Measurements from ENCODE around the gene WNT7A.

The WNT7A gene

DNA sequence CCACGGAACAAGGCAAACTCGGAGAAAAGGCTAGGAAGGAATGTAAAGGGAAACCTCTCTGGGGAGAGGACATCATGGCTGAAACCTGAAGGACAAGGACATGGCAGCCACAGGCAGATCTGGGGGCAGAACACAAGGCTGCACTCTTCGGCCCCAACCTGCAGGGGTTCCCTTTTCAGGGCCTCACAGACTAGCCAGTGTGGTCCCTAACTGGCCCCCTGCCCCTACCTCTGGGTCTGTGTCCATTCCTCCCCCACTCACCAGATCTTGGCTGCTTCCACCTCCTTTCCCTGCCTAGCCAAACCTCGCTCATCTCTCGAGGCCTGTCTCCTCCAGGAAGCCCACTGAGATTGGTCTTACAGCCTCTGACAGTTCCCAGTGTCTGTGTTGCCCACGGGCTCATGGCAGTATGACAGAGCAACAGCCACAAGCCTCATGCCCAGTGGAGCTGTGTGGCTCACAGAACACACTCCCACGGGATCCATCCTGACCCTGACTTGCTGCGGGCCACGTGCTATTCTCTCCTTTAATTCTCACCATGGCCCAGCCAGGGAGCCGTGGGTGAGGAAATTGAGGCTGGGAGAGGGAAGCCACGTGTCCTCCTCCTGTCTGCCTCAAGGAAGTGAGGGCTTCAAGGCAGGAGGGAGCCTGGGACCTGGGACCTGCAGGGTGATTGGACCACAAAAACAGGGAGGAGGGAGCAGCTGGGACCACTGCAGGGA lies 26.5 kb downstream of the WNT7A start:
- Histone ChIP-seq H3K9me3 (ENCODE audit: severe bottlenecking) (no peaks in the 10 kb centered on the region), H3K4me1 (ENCODE audit: insufficient read depth, poor library complexity, severe bottlenecking) (peaks cover 71% of the 10 kb centered on the region), H3K4me3 (ENCODE audit: severe bottlenecking) (no peak overlapping the region), H3K27ac (ENCODE audit: poor library complexity, severe bottlenecking) (peak overlapping the region; percentile 98), H3K27me3 (ENCODE audit: insufficient read depth, poor library complexity, severe bottlenecking) (no peaks in the 10 kb centered on the region), H3K36me3 (ENCODE audit: low read depth) (peaks cover 34% of the 10 kb centered on the region)
- DNase-seq (ENCODE audit: low spot score), result no peak
- TF ChIP-seq, protein P1, sequence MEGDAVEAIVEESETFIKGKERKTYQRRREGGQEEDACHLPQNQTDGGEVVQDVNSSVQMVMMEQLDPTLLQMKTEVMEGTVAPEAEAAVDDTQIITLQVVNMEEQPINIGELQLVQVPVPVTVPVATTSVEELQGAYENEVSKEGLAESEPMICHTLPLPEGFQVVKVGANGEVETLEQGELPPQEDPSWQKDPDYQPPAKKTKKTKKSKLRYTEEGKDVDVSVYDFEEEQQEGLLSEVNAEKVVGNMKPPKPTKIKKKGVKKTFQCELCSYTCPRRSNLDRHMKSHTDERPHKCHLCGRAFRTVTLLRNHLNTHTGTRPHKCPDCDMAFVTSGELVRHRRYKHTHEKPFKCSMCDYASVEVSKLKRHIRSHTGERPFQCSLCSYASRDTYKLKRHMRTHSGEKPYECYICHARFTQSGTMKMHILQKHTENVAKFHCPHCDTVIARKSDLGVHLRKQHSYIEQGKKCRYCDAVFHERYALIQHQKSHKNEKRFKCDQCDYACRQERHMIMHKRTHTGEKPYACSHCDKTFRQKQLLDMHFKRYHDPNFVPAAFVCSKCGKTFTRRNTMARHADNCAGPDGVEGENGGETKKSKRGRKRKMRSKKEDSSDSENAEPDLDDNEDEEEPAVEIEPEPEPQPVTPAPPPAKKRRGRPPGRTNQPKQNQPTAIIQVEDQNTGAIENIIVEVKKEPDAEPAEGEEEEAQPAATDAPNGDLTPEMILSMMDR (IDR thresholded peaks at IDR 0.05; ENCODE audit: poor library complexity, severe bottlenecking), result no peak
- ATAC-seq (ENCODE audit: low read depth), result no peak

- ATAC-seq (ENCODE audit: low read depth) (peak; percentile 39), DNase-seq (ENCODE audit: low spot score) (no peak)
- TF ChIP-seq, protein P1 (IDR thresholded peaks at IDR 0.05; ENCODE audit: poor library complexity, severe bottlenecking), result no peak
- Histone ChIP-seq H3K9me3 (ENCODE audit: severe bottlenecking) (no peaks in the 10 kb centered on the region), H3K27ac (ENCODE audit: poor library complexity, severe bottlenecking) (peak overlapping the region; percentile 98), H3K27me3 (ENCODE audit: insufficient read depth, poor library complexity, severe bottlenecking) (no peaks in the 10 kb centered on the region), H3K4me3 (ENCODE audit: severe bottlenecking) (no peak overlapping the region), H3K36me3 (ENCODE audit: low read depth) (peaks cover 34% of the 10 kb centered on the region), H3K4me1 (ENCODE audit: insufficient read depth, poor library complexity, severe bottlenecking) (peaks cover 70% of the 10 kb centered on the region)
These were observed 27.2 kb downstream of the WNT7A start for GRCh38 chr3:13852638-13853009.

DNA sequence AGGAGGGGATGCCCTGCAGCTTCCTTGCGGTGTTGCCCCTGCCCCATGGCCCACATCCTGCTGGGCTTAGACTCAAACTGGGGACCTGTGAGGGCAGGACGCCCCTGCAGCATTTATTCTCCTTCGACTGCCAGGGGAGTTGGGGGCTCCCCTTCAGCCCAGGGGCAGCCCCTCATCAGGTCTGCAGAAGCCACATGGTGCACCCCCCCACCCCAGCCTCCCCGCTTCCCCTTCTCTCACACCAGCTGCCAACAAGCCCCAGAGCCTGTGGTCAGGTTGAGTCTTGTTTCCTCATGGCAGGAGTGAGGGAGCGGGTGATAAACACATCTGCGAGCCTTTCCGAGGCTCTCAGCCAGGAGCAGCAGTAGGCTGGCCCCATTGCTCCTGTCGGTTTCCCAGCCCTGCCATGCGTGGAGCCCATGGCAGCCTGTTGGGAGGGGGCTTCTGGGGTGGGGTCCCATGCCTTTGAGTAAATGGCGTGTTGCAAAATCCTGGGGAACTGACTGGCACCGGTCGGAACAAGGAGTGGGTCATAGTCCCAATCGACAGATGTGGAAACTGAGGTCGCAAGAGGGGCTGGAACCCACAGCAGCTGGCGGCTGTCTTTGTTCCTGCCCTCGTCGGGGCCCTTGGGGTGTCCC lies 27.8 kb downstream of the WNT7A start:
- H3K4me1 ChIP-seq (ENCODE audit: insufficient read depth, poor library complexity, severe bottlenecking), result peaks cover 65% of the 10 kb centered on the region

DNA sequence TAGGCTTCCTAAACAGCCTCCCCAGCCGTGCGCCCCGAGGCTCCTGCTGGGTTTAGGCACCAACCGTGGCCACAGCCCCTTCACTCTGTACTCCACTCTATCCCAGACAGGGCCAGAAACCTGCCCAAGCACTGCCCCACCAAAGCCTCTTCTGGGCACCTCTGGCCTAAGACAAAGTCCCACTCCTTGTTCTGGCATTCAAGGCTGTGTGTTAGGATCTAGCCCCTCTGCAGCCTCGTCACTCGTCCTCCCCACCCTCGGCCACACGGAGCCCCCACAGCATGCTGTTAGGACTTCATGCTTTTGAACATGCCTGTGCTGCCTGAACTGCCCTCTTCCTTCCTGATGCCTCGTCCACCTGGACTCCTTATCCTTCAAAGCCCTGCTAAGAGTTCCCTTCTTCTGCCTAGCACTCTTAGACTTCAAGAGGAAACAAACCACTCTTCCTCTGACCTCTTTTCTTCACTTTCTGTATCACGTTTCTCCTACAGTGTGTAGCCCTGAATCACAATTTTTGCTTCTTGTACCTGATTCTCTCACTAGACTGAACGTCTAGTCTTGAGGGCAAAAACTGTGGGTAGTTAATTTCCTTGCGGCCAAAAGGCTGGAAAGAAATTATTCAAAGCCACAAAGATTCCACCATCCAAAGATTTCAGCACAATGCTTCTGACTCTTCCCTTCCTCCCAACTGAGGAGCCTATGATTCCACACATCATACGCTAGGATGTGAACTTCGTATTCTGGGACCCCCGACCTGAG lies 28.6 kb downstream of the WNT7A start:
- DNase-seq (ENCODE audit: low spot score), result no peak

More for the DNA sequence above, 27.8 kb downstream of the WNT7A start:
- DNase-seq (ENCODE audit: low spot score) (no peak), ATAC-seq (ENCODE audit: low read depth) (no peak)
- Histone ChIP-seq H3K4me3 (ENCODE audit: severe bottlenecking) (no peak overlapping the region), H3K27me3 (ENCODE audit: insufficient read depth, poor library complexity, severe bottlenecking) (no peaks in the 10 kb centered on the region), H3K9me3 (ENCODE audit: severe bottlenecking) (no peaks in the 10 kb centered on the region), H3K36me3 (ENCODE audit: low read depth) (peaks cover 34% of the 10 kb centered on the region), H3K27ac (ENCODE audit: poor library complexity, severe bottlenecking) (peak overlapping the region; percentile 98)
- TF ChIP-seq, protein P1 (IDR thresholded peaks at IDR 0.05; ENCODE audit: poor library complexity, severe bottlenecking), result no peak

More for the DNA sequence above, 28.6 kb downstream of the WNT7A start:
- peaks cover 34% of the 10 kb centered on the region for H3K36me3 ChIP-seq (ENCODE audit: low read depth)
- peak overlapping the region; percentile 98 for H3K27ac ChIP-seq (ENCODE audit: poor library complexity, severe bottlenecking)
- ATAC-seq (ENCODE audit: low read depth), result no peak
- H3K9me3 ChIP-seq (ENCODE audit: severe bottlenecking), result no peaks in the 10 kb centered on the region
- TF ChIP-seq, protein P1 (IDR thresholded peaks at IDR 0.05; ENCODE audit: poor library complexity, severe bottlenecking), result no peak
- no peaks in the 10 kb centered on the region for H3K27me3 ChIP-seq (ENCODE audit: insufficient read depth, poor library complexity, severe bottlenecking)
- peaks cover 65% of the 10 kb centered on the region for H3K4me1 ChIP-seq (ENCODE audit: insufficient read depth, poor library complexity, severe bottlenecking)
- H3K4me3 ChIP-seq (ENCODE audit: severe bottlenecking), result no peak overlapping the region
